Bronchial epithelial cell (primary cell): Measurements from ENCODE around the gene CCDC141. TPM values are rescaled to one million over a fixed set of nuclear protein-coding genes. Genes with fewer than 3 reads are reported as not detected.

Experiments
- DNase-seq: peaks from one replicate; pipeline ENCODE4 v3.0.0-alpha.2; 2010; ENCODE audit warnings: low read depth
- FAIRE-seq: peaks from 2 replicates; lab custom pipeline; 2011; peaks lifted over from hg19 to GRCh38; lab: Jason Lieb, UNC
- H3K27me3 ChIP-seq: 2 replicates; pipeline ENCODE4 v1.5.1; 2011; ENCODE audit warnings: low read length; ENCODE audit not compliant: control insufficient read depth, insufficient read depth
- H3K36me3 ChIP-seq: 2 replicates; pipeline ENCODE4 v1.5.1; 2011; ENCODE audit warnings: low read length; ENCODE audit not compliant: control insufficient read depth, insufficient read depth
- H3K4me3 ChIP-seq: 2 replicates; pipeline ENCODE4 v1.5.1; 2011; ENCODE audit warnings: mild to moderate bottlenecking, low read depth, low read length, control low read depth
- CTCF ChIP-seq: IDR thresholded peaks from 2 replicates; pipeline ENCODE4 v1.5.1; 2011; ENCODE audit warnings: mild to moderate bottlenecking, moderate library complexity, low read length, control low read depth, inconsistent platforms; ENCODE audit not compliant: insufficient read depth, severe bottlenecking
- total RNA-seq: library from RNA; depleted of rRNA; stranded (reverse); fragments of >200 nt; gene quantifications from 2 replicates; pipeline ENCODE4 v1.2.1, GENCODE V29; 2014

The CCDC141 gene
- total RNA-seq, 1 donor from 2014 or later = not detected

- TF ChIP-seq CTCF = no peak
- H3K4me3 ChIP-seq = no peak overlapping the region
- no peak for DNase-seq
- no peak for FAIRE-seq
- peaks cover 1% of the 10 kb centered on the region for H3K27me3 ChIP-seq
- H3K36me3 ChIP-seq = no peaks in the 10 kb centered on the region
These were observed 262.0 kb downstream of the CCDC141 start for GRCh38 chr2:178787934-178788333.

DNA sequence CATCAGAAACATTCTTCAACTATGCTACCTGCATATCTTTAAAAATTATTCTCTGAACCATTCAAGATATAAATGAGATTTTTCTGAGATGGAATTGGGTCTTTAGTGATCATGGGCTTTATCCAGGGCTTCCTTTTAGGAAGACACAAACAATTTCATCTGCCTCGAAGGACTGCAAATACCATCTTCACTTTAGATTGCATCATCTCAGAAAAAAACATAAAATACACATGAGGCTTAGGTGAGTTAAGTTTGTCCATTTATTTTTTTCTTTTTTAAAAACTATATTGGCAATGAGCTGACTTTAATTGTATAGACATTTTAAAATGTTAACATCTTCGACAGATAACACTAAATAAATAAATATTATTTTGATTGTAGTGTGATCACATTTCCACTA, 262.8 kb downstream of the CCDC141 start:
- Histone ChIP-seq H3K27me3 (no peaks in the 10 kb centered on the region), H3K4me3 (no peak overlapping the region), H3K36me3 (no peaks in the 10 kb centered on the region)
- no peak for FAIRE-seq
- no peak for DNase-seq
- no peak for TF ChIP-seq CTCF

GRCh38 chr2:178783889-178784288, 266.0 kb downstream of the CCDC141 start:
- TF ChIP-seq CTCF = no peak
- no peak for DNase-seq
- no peak overlapping the region for H3K4me3 ChIP-seq
- H3K27me3 ChIP-seq = no peaks in the 10 kb centered on the region
- no peak for FAIRE-seq
- H3K36me3 ChIP-seq = no peaks in the 10 kb centered on the region

GRCh38 chr2:178782236-178782635, 267.7 kb downstream of the CCDC141 start:
- no peak for TF ChIP-seq CTCF
- no peak for FAIRE-seq
- H3K36me3 ChIP-seq = no peaks in the 10 kb centered on the region

More at GRCh38 chr2:178782236-178782635, 267.7 kb downstream of the CCDC141 start:
- Histone ChIP-seq H3K27me3 (no peaks in the 10 kb centered on the region), H3K4me3 (no peak overlapping the region)
- DNase-seq = no peak

Other genes with a start within 250 kb of the CCDC141 start
- gene TTN, start 242.7 kb downstream of the CCDC141 start, total RNA-seq = under 0.01 TPM in 2 replicates
- 15.3 and 20.5 TPM in 2 replicates for gene SESTD1, start 214.7 kb upstream of the CCDC141 start, total RNA-seq